Stimulated activated CD8-positive, alpha-beta memory T cell treated with anti-CD3 and anti-CD28 coated beads, Interleukin-4, amount 100 ng/mL, for 4 hours (primary cell): ENCODE results near the gene MAP3K20.
"Not testable (repeated sequence)": the region's sequence is repeated elsewhere in the genome, so short reads cannot be mapped to it uniquely, and the experiment has no call there.

Source experiments
- DNase-seq, 2 donors: peaks; one replicate each; pipeline ENCODE4 v3.0.0-alpha.2; 2020; ENCODE audit warnings: low read depth in 2 of 2, low spot score in 1 of 2

MAP3K20 gene

GRCh38 chr2:173264151-173264550 lies 188.5 kb downstream of the MAP3K20 start:
- no peak for DNase-seq

GRCh38 chr2:173264603-173265366 lies 189.1 kb downstream of the MAP3K20 start:
- no peak for DNase-seq

GRCh38 chr2:173271135-173271534 lies 195.5 kb downstream of the MAP3K20 start:
- no peak for DNase-seq

- DNase-seq: no peak
Observed at GRCh38 chr2:173271825-173272224, 196.2 kb downstream of the MAP3K20 start.

GRCh38 chr2:173272849-173273248 lies 197.2 kb downstream of the MAP3K20 start:
- no peak for DNase-seq

- no peak for DNase-seq
Observed at GRCh38 chr2:173278794-173279526, 203.3 kb downstream of the MAP3K20 start.

- no peak for DNase-seq
Observed at GRCh38 chr2:173279527-173279868, 203.9 kb downstream of the MAP3K20 start.

- DNase-seq: no peak
Observed at GRCh38 chr2:173280853-173281252, 205.2 kb downstream of the MAP3K20 start.

GRCh38 chr2:173281898-173282297 lies 206.3 kb downstream of the MAP3K20 start:
- not testable (repeated sequence) for DNase-seq

GRCh38 chr2:173282795-173283545 lies 207.3 kb downstream of the MAP3K20 start:
- no peak for DNase-seq

GRCh38 chr2:173286153-173286809 lies 210.6 kb downstream of the MAP3K20 start:
- DNase-seq: no peak

- DNase-seq: no peak
Observed at GRCh38 chr2:173287594-173287993, 211.9 kb downstream of the MAP3K20 start.

- no peak for DNase-seq
Observed at GRCh38 chr2:173288561-173288960, 212.9 kb downstream of the MAP3K20 start.

GRCh38 chr2:173290046-173290445 lies 214.4 kb downstream of the MAP3K20 start:
- DNase-seq: no peak

GRCh38 chr2:173290518-173290917 lies 214.9 kb downstream of the MAP3K20 start:
- DNase-seq: no peak

- no peak for DNase-seq
Observed at GRCh38 chr2:173291412-173291811, 215.8 kb downstream of the MAP3K20 start.

GRCh38 chr2:173296235-173296634 lies 220.6 kb downstream of the MAP3K20 start:
- DNase-seq: no peak

GRCh38 chr2:173298536-173299097 lies 223.0 kb downstream of the MAP3K20 start:
- DNase-seq: no peak

- no peak for DNase-seq
Observed at GRCh38 chr2:173299764-173300163, 224.1 kb downstream of the MAP3K20 start.

GRCh38 chr2:173300458-173300857 lies 224.8 kb downstream of the MAP3K20 start:
- no peak for DNase-seq

GRCh38 chr2:173301549-173301948 lies 225.9 kb downstream of the MAP3K20 start:
- not testable (repeated sequence) for DNase-seq
